HG03095 (cell line): ENCODE measurements around the gene MEGF11.

Source experiments
- ATAC-seq: cut with Tn5 transposase; IDR thresholded peaks from one replicate; pipeline ENCODE4 v1.9.1; 2021; ENCODE audit warnings: moderate library complexity; ENCODE audit not compliant: unreplicated experiment

The MEGF11 gene

GRCh38 chr15:66097151-66098021 lies 156.2 kb downstream of the MEGF11 start:
- ATAC-seq: no peak

GRCh38 chr15:66096688-66097058 lies 156.9 kb downstream of the MEGF11 start:
- ATAC-seq: no peak

DNA sequence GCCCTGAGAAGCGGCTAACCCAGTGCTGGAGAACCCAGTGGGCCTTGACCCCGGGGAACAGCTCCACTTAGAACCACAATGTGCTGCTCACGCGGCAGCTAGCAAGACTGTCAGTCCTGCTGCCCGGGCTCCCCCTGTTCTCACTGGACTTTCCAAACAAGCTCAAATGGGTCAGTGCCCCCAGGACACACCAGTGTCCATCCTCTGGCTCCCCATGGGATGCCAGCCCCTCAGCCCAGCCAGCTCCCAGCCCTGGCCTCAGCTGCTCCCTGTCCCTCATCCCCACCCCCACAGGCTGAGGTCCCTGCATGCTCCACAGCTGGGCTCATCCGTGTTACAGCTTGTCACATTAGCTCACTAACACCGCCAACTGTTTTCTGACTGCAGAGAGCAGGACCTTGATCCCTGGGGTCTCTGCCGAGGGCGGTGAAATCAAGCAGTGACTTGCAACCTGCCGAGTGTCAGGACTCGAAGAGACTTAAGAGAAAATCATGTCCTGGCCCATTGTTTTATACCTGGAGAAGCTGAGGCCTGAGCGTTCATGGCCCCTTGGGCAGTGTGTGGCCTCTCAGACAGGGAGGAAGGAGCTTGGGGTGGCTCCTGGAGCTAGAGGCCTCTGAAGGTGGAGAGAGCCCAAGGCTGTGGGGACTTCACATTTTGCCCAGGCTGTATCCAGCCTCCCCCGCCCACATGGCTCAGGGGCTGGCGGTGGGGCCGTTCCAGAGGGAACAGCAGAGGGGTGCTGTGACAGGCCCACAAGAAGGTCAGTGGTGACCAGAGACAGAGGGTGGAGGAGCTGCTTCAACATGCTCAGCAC lies 157.5 kb downstream of the MEGF11 start:
- ATAC-seq: no peak

GRCh38 chr15:66094331-66094730 lies 159.2 kb downstream of the MEGF11 start:
- ATAC-seq: no peak

GRCh38 chr15:66092053-66093016 lies 161.2 kb downstream of the MEGF11 start:
- no peak for ATAC-seq

- no peak for ATAC-seq
These were observed 164.0 kb downstream of the MEGF11 start for GRCh38 chr15:66089509-66089908.

DNA sequence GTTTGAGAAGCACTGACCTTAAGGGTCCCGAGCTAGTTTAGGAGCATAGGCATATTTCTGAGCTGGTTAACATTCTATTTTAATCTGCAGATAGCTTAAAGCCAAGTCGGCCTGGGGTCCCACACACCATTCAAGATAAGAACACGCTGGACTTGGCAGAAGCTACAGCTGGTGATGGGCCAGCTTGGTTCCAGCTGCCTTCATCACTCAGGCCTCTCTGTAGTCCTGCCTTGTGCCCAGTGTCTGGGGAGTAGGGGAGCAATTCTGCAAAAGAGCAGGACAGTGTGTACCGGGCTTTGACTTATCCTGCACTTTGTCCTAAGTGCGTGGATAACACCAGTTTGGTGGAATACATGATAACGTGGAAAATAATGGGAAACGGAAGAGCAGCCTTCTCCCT lies 164.5 kb downstream of the MEGF11 start:
- ATAC-seq: no peak

DNA sequence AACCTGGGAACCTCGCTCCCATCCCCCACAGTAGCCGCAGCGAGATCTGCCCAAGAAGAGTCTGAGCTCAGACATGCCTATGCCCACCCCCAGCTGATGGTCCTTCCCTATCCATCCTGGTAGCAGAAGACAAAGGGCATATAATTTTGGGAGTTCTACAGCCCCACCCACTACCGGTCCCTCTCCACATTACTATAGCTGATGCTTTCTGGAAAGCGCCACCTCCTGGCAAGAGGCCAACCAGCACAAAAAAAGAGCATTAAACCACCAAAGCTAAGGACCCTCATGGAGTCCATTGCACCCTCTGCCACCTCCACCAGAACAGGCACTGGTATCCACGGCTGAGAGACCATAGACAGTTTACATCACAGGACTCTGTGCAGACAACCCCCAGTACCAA lies 168.4 kb downstream of the MEGF11 start:
- ATAC-seq: no peak

GRCh38 chr15:66084704-66085103 lies 168.8 kb downstream of the MEGF11 start:
- no peak for ATAC-seq

- ATAC-seq: no peak
These were observed 172.7 kb downstream of the MEGF11 start for GRCh38 chr15:66080717-66081398.

- no peak for ATAC-seq
These were observed 174.6 kb downstream of the MEGF11 start for GRCh38 chr15:66078929-66079275.

- ATAC-seq: no peak
These were observed 175.2 kb downstream of the MEGF11 start for GRCh38 chr15:66078196-66078928.

- ATAC-seq: no peak
These were observed 176.3 kb downstream of the MEGF11 start for GRCh38 chr15:66077320-66077663.

DNA sequence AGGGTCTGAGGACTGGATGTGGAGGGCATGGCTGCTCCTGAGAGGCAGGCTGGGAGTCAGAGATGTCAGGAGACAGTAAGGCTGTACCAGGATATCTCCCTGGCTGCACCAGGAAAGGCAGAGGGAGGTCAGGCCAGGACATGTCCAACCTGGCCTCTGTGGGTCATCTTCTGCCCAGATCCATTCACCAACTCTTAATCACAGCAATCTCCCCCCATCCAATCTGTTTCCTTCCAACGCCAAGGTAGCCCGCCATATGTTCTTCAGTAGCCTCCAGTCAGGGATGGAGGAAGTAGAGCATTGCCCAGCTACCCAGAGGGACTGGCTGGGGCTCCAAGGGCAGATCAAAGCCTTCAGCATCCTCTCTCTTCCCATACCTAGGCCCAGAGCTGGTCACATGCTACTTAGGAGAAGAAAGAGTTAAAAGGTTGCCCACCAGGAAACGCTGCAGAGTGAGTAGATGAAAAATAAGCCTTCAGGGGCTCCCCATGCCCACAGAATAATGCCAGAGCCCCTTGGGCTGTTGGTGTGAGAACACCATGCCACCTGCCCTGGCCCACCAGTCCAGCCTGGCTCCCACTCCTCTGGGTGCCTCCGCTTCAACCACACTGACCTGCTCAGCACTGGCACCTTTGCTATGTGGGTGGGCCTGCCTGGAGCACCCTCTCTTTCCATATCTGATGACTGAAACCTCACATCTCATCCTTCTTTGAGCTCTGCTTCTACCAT lies 176.8 kb downstream of the MEGF11 start:
- no peak for ATAC-seq

GRCh38 chr15:66075947-66076346 lies 177.6 kb downstream of the MEGF11 start:
- no peak for ATAC-seq

DNA sequence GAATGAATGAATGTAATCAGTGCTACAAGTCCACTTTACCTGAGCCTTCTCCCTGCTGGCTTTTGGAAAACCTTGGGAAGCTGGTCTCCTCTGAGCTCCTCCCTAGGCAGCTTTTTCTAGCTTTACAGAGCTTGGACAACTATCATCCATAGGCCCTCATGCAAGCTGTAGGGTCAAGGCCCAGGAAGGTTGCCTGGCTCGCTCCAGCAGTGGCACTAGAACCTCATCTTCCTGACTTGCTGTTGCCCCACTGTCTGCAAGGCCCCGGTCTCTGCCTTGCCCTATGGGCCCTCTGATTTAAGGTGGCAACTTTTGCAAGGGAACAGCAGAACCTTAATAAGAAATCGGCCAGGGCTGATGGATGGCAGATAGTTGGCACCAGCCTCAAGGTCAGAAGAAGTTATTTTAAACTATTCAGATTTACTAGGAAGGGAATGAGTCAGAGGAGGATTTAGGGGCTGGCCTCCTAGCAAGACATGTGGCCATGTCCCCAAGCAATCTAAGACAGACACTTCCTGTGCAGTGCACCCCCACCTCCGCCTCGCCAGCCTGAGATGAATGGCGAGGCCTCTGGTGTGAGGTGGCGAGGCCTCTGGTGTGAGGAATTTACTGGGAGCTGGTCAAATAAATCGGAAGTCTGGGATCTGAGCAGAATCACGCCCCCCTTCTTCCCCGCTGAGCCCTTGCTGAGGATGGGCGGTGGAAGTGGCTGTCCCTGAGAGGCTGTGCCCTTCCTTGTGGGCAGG lies 180.8 kb downstream of the MEGF11 start:
- no peak for ATAC-seq

GRCh38 chr15:66071921-66072295 lies 181.6 kb downstream of the MEGF11 start:
- ATAC-seq: no peak

- ATAC-seq: no peak
These were observed 182.2 kb downstream of the MEGF11 start for GRCh38 chr15:66071160-66071920.
